Superior temporal gyrus (tissue), 1 donor: ENCODE measurements around the gene MTMR4.
"Not testable (repeated sequence)": the region's sequence is repeated elsewhere in the genome, so short reads cannot be mapped to it uniquely, and the experiment has no call there.

Experiments used
- DNase-seq: peaks from one replicate; pipeline ENCODE4 v3.0.0-alpha.2; 2016; ENCODE audit errors: extremely low spot score

The MTMR4 gene

DNA sequence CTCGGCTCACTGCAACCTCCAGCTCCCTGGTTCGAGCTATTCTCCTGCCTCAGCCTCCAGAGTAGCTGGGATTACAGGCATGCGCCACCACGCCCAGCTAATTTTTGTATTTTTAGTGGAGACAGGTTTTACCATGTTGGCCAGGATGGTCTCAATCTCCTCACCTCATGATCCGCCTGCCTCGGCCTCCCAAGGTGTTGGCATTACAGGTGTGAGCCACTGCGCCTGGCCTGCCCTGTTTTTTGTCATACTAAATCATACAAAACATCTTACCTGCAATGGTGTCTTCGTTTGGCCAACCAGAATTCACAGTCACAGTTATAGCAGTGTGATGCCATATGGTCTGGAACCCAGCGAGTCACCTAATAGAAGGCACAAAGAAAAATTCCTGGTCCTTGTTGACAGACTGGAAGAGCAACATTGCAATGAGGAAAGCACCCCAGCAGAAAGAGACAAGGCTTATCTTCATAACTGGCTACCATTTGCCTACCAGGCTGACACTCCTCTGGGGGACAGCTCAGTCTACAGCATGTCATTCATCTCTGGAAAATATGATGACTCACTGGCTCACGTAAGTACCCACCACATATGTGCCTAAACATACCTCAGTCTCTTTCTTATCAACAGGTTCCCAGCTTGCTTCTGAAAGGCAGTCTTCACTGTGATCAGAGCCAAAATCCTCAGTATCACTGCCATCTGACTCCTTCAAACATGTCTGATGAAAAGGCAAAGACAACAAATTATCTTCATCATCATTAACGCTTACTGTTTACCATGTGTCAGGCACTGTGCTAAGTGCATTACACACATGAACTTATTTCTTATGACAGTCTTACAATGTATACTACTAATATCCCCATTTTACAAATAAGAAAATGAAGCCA, 22.0 kb downstream of the MTMR4 start:
- DNase-seq, result no peak

- DNase-seq, result no peak
Observed at GRCh38 chr17:58491510-58492045, 22.9 kb downstream of the MTMR4 start.

DNA sequence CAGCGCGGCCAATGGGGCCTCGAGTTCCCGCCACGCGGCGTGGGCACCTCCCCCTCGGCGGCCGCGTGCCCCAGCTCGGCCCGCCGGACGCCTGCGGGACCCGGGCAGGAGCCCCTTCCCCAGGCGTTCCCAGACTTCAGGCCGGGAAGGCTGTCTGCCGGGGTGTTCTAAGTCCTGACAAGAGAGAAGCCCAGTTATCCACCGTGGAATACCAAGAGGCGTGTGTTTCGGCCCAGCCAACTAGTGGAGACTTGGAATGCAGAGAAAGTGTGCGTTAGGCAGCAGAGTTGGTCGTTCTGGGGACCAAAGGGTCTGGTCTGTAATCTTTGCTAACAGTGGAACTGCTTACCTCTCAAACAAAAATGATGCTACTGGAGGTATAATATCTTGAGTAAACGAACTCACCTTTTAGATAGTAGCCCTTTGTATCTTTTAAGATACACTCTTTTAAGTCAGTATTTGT, 26.0 kb downstream of the MTMR4 start:
- no peak for DNase-seq

GRCh38 chr17:58487589-58488427, 26.6 kb downstream of the MTMR4 start, which contains the start of gene HSF5:
TSS of gene HSF5 (minus strand) at chr17:58488408. CDS start at chr17:58488274, 134 bp downstream.
- DNase-seq, result no peak

GRCh38 chr17:58484600-58484999, 29.8 kb downstream of the MTMR4 start:
- DNase-seq, result no peak

GRCh38 chr17:58481798-58482197, 32.6 kb downstream of the MTMR4 start:
- DNase-seq, result not testable (repeated sequence)

- DNase-seq, result no peak
Observed at GRCh38 chr17:58480090-58480489, 34.3 kb downstream of the MTMR4 start.

DNA sequence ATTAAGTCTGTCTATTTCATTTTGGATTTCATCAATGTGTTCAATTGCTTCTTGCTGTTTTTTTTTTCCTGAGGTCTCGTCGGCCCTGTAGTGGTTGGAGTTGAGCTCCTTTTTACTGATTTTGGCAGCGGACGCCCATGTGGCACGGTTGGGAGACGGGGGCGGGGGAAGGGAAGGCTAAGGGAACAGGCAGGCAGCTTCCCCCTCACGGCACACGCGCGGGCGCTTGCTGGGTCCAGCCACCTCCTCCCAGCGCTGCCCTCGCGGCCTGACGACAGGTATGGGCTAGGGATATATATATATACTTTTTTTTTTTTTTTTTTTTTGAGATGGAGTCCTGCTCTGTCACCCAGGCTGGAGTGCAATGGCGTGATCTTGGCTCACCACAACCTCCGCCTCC, 37.6 kb downstream of the MTMR4 start:
- DNase-seq, result no peak

DNA sequence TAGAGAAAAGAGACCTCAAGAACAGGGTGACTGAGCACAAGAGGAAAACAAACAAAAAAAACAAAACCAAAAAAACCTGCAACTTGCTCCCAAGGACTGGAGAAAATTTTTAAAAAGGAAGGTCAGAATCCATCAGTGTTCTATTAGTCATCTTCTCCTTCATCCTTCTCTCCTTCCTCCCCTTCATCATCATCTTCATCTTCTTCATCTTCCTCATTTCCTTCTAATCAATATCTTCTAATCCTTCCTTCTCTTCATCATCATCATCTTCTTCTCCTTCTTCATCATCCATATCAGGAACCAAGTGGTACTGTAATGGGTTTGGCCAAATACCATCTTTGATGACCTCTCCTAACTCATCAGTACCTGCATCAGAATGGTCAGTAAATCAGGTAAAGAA, 38.5 kb downstream of the MTMR4 start:
- no peak for DNase-seq

- no peak for DNase-seq
Observed at GRCh38 chr17:58470356-58470755, 44.1 kb downstream of the MTMR4 start.

- DNase-seq, result no peak
Observed at GRCh38 chr17:58468944-58469343, 45.5 kb downstream of the MTMR4 start.

DNA sequence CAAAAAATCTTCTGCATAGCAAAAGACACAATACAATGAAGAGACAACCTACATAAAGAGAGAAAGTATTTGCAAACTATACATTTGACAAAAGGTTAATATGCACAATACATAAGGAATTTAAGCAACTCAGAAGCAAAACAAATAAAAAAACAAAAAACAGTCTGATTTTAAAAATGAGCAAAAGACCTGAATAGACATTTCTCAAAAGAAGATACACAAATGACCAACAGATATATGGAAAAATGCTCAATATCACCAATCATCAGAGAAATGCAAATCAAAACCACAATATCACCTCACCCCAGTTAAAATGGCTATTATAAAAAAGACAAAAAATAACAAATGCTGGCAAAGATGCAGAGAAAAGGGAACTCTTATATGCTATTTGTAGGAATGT, 58.9 kb downstream of the MTMR4 start:
- no peak for DNase-seq

DNA sequence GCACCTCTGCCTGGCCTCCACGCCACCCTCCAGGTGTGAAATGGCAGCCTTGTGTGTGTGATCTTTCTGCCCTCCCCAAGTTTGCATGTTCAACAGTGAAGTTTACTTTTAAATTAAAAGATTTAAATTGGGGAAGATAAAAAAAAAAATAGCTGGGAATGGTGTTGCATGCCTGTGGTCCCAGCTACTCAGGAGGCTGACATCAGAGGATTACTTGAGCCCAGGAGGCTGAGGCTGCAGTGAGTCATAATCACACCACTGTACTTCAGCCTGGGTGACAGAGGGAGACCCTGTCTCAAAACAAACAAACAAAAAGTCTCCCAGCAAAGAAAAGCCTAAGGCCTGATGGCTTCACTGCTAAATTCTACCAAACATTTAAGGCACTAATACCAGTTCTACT, 61.7 kb downstream of the MTMR4 start:
- no peak for DNase-seq

DNA sequence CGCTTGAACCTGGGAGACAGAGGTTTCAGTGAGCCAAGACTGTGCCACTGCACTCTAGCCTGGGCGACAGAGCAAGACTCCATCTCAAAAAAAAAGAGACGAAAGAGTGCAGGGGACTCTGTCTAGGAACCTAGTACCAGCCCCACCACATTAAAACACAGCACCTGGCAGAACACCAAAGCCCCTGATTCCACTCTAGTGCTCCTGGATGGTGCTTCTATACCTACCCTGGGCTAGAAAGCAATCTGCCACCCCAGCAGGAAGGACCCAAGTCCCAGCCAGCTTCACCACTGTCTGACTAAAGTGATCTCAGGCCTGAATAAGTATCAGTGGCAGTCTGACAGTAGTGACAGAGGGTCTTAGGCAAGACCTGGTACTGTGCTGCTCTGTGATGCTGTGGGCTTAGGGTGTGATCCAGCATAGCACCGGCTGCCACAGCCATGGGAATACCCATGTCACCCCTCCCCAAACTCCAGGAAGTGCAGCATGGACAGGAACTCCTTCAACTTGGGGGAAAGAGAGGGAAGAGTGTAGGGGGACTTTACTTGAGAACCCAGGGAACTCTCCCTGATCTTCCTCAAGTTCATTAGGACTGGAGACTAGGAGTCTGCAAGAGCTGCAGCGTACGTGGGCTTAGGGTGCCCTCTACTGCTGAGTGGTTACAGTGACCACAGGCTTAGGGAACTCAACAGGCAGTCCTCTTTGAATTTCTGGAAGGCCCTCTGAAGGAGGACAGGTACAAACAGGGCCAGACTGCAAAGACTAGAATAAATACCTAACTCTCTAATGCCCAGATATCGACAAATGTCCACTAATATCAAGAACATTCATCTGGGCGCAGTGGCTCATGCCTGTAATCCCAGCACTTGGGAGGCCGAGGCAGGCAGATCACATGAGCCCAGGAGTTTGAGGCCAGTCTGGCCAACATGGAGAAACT, 67.1 kb downstream of the MTMR4 start:
- peak; percentile 29 for DNase-seq

DNA sequence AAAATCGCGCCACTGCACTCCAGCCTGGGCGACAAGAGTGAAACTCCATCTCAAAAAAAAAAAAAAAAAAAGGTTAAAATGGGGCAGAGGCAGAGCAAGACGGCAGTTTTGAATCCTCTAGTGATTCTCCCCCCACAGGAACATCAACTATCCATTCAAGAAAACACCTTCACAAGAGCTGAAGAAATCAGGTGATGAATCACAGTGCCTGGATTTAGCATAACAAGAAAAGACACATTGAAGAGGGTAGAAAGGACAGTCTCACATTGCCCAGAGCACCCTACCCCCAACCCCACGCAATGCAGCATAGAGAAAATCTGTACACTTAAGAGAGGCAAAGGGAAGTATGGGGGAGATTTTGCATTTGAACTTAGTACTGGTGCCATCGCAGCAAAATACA, 68.4 kb downstream of the MTMR4 start:
- DNase-seq, result no peak
